CD14-positive monocyte (primary cell): ENCODE measurements around the gene TGDS. TPM values are rescaled to one million over a fixed set of nuclear protein-coding genes. Genes with fewer than 3 reads are reported as not detected.
"Not testable (repeated sequence)": the region's sequence is repeated elsewhere in the genome, so short reads cannot be mapped to it uniquely, and the experiment has no call there.

Source experiments
- DNase-seq, 3 donors: peaks; one replicate each; pipeline ENCODE4 v3.0.0-alpha.2; 2011 to 2022
- H2AFZ ChIP-seq: 2 replicates; pipeline ENCODE4 v1.6.0; 2012; ENCODE audit warnings: mild to moderate bottlenecking, low read depth, low read length, inconsistent platforms; ENCODE audit not compliant: insufficient read depth, poor library complexity, severe bottlenecking
- H3K27ac ChIP-seq, 2 donors: 1 replicate in 1 of 2; 2 replicates in 1 of 2; pipeline ENCODE4 v1.5.1; 2012 to 2013; ENCODE audit warnings: low read length in 2 of 2, control low read depth in 1 of 2, inconsistent platforms in 1 of 2, low read depth in 1 of 2, mild to moderate bottlenecking in 1 of 2
- H3K27me3 ChIP-seq, 2 donors: one replicate each; pipeline versions ENCODE4 v1.6.0 to v1.6.1; 2011 to 2013; ENCODE audit warnings: low read length in 2 of 2; ENCODE audit not compliant: control insufficient read depth in 2 of 2, insufficient read depth in 2 of 2
- H3K36me3 ChIP-seq, 2 donors: replicated peaks in 1 of 2; 1 replicate in 1 of 2; 2 replicates in 1 of 2; pipeline versions ENCODE4 v1.5.1 to v1.6.1; 2012 to 2013; ENCODE audit warnings: low read length in 2 of 2, control low read depth in 1 of 2, inconsistent platforms in 1 of 2, mild to moderate bottlenecking in 1 of 2; ENCODE audit not compliant: insufficient read depth in 2 of 2, control insufficient read depth in 1 of 2
- H3K4me1 ChIP-seq, 2 donors: 1 replicate in 1 of 2; 2 replicates in 1 of 2; pipeline versions ENCODE4 v1.5.1 to v1.6.1; 2012 to 2013; ENCODE audit warnings: low read length in 2 of 2, control low read depth in 1 of 2, inconsistent platforms in 1 of 2, mild to moderate bottlenecking in 1 of 2, moderate library complexity in 1 of 2; ENCODE audit not compliant: insufficient read depth in 2 of 2, control insufficient read depth in 1 of 2
- H3K4me2 ChIP-seq: replicated peaks from 2 replicates; pipeline ENCODE3; 2012; ENCODE audit warnings: low read length, moderate library complexity, mild to moderate bottlenecking; ENCODE audit not compliant: poor library complexity, severe bottlenecking; ENCODE audit errors: extremely low read depth
- H3K4me3 ChIP-seq, 3 experiments: fragments of 200-600 bp in 1 of 3; sonication (generic) in 1 of 3; replicated peaks in 1 of 3; 1 replicate in 2 of 3; 2 replicates in 1 of 3; pipeline ENCODE4 v1.5.1; 2011 to 2013; ENCODE audit warnings: low read length in 3 of 3, mild to moderate bottlenecking in 3 of 3, control low read depth in 2 of 3, low read depth in 2 of 3, inconsistent platforms in 1 of 3, moderate library complexity in 1 of 3
- H3K79me2 ChIP-seq: 2 replicates; pipeline ENCODE4 v1.6.0; 2012; ENCODE audit warnings: mild to moderate bottlenecking, control low read depth, inconsistent platforms, low read length, moderate library complexity; ENCODE audit not compliant: insufficient read depth
- H3K9ac ChIP-seq: 2 replicates; pipeline ENCODE4 v1.6.0; 2017; ENCODE audit warnings: low read length, mild to moderate bottlenecking; ENCODE audit not compliant: insufficient read depth, poor library complexity, severe bottlenecking
- H3K9me3 ChIP-seq, 2 donors: replicated peaks in 1 of 2; 1 replicate in 1 of 2; 2 replicates in 1 of 2; pipeline versions ENCODE4 v1.5.1 to v1.6.1; 2012 to 2013; ENCODE audit warnings: low read length in 2 of 2, control low read depth in 1 of 2; ENCODE audit not compliant: control insufficient read depth in 1 of 2, insufficient read depth in 1 of 2
- H4K20me1 ChIP-seq: 2 replicates; pipeline ENCODE4 v1.6.0; 2012; ENCODE audit warnings: mild to moderate bottlenecking, low read length, control low read depth, moderate library complexity; ENCODE audit not compliant: insufficient read depth
- H3K27ac Mint-ChIP-seq, 7 donors: one replicate each; pipeline ENCODE4 v1.8.0; 2020; ENCODE audit warnings: mild to moderate bottlenecking in 7 of 7, mixed read lengths in 7 of 7, moderate library complexity in 6 of 7, inconsistent platforms in 2 of 7
- H3K27me3 Mint-ChIP-seq, 3 donors: one replicate each; pipeline ENCODE4 v1.8.0; 2021 to 2022; ENCODE audit warnings: low read depth in 3 of 3, mild to moderate bottlenecking in 3 of 3, mixed read lengths in 3 of 3, moderate library complexity in 3 of 3, inconsistent platforms in 1 of 3
- H3K36me3 Mint-ChIP-seq, 2 donors: one replicate each; pipeline ENCODE4 v1.8.0; 2020; ENCODE audit warnings: mixed read lengths in 2 of 2, inconsistent platforms in 1 of 2, mild to moderate bottlenecking in 1 of 2
- H3K4me1 Mint-ChIP-seq: one replicate; pipeline ENCODE4 v1.8.0; 2020; ENCODE audit warnings: mild to moderate bottlenecking, mixed read lengths
- H3K4me3 Mint-ChIP-seq, 2 donors: one replicate each; pipeline ENCODE4 v1.8.0; 2020; ENCODE audit warnings: mild to moderate bottlenecking in 2 of 2, mixed read lengths in 2 of 2, moderate library complexity in 1 of 2
- H3K9me3 Mint-ChIP-seq, 7 donors: one replicate each; pipeline ENCODE4 v1.8.0; 2020 to 2022; ENCODE audit warnings: mixed read lengths in 7 of 7, mild to moderate bottlenecking in 6 of 7, moderate library complexity in 6 of 7, inconsistent platforms in 2 of 7
- WGBS: methylation state at CpG from one replicate; pipeline ENCODE4 v1.1.5; 2013; ENCODE audit warnings: missing lambda C conversion rate; ENCODE audit not compliant: insufficient coverage; 5-methylcytosine and 5-hydroxymethylcytosine counted together
- intact Hi-C, 2 donors: fragments of 100-400 bp; cut with micrococcal nuclease; formaldehyde crosslinking; loops; one replicate each; pipeline versions ENCODE4 v1.15.0 to v1.15.1; 2023
- polyA plus RNA-seq, 3 donors: library from polyadenylated mRNA; depleted of rRNA in 1 of 3; unstranded in 2 of 3; stranded (reverse) in 1 of 3; fragments of 300-500 nt in 2 of 3; fragments of >200 nt in 1 of 3; fragmentation: Illumina TruSeq in 2 of 3; gene quantifications; 1 replicate in 2 of 3; 2 replicates in 1 of 3; pipeline ENCODE4 v1.2.3, GENCODE V29; 2012 to 2021
- TF ChIP-seq, protein P1 (sequence below): fragments of 200-600 bp; IDR thresholded peaks from one replicate; pipeline ENCODE4 v1.8.0; 2022; ENCODE audit warnings: antibody characterized with exemption, mild to moderate bottlenecking

The TGDS gene
- polyA plus RNA-seq, 3 donors, result 5.2 to 6.8 (median 5.6) TPM

DNA sequence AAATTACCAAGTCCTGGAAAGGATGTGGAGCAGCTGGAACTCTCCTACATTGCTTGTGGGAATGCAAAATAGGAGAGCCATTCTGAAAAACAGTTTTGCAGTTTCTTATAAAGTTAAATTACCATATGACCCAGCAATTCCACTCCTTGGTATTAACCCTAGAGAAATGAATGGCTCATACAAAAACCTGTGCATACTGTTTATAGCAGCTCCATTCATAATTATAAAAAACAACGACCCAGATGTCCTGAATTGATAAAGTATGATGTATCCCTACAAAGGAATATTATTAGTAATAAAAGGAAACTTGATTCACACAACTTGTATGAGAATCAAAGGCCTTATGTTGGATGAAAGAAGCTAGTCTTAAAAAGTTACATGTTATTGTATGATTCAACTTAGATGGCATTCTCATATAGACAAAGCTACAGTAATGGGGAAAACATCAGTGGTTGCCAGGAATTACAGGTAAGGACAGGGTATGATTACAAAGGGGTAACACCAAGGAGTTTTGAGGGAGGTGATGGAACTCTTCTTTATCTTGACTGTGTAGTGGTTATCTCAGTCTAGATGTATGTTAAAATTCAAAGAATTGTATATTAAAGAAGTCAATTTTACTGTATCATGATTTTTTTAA, 41.1 kb upstream of the TGDS start:
- peaks cover 0 to 6% (median 2%) of the 10 kb centered on the region in 7 donors for H3K9me3 Mint-ChIP-seq
- peaks cover 3 to 5% of the 10 kb centered on the region in 2 donors for H3K36me3 Mint-ChIP-seq
- H3K9me3 ChIP-seq, result no peaks in the 10 kb centered on the region
- no peaks in the 10 kb centered on the region for H3K36me3 ChIP-seq
- no peaks in the 10 kb centered on the region for H3K27me3 ChIP-seq
- H2AFZ ChIP-seq, result no peak overlapping the region
- H3K79me2 ChIP-seq, result no peaks in the 10 kb centered on the region
- H3K4me2 ChIP-seq, result no peak overlapping the region
- H3K27ac Mint-ChIP-seq, result no peak overlapping the region
- H3K27me3 Mint-ChIP-seq, result peaks cover 0 to 4% (median under 1%) of the 10 kb centered on the region in 3 donors
- no peak overlapping the region for H3K4me3 Mint-ChIP-seq
- TF ChIP-seq, protein P1, sequence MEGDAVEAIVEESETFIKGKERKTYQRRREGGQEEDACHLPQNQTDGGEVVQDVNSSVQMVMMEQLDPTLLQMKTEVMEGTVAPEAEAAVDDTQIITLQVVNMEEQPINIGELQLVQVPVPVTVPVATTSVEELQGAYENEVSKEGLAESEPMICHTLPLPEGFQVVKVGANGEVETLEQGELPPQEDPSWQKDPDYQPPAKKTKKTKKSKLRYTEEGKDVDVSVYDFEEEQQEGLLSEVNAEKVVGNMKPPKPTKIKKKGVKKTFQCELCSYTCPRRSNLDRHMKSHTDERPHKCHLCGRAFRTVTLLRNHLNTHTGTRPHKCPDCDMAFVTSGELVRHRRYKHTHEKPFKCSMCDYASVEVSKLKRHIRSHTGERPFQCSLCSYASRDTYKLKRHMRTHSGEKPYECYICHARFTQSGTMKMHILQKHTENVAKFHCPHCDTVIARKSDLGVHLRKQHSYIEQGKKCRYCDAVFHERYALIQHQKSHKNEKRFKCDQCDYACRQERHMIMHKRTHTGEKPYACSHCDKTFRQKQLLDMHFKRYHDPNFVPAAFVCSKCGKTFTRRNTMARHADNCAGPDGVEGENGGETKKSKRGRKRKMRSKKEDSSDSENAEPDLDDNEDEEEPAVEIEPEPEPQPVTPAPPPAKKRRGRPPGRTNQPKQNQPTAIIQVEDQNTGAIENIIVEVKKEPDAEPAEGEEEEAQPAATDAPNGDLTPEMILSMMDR, result no peak
- H3K9ac ChIP-seq, result no peak overlapping the region
- DNase-seq, result no peak
- intact Hi-C loops, result no loop called here
- no peak overlapping the region for H3K4me3 ChIP-seq
- no peak overlapping the region for H3K27ac ChIP-seq
- H4K20me1 ChIP-seq, result no peaks in the 10 kb centered on the region
- no peaks in the 10 kb centered on the region for H3K4me1 ChIP-seq
- no peaks in the 10 kb centered on the region for H3K4me1 Mint-ChIP-seq
- WGBS, result no CpG with 5 or more reads among the region's 1 CpG

GRCh38 chr13:94636096-94636495, 40.1 kb upstream of the TGDS start:
- H3K27ac Mint-ChIP-seq, H3K9ac ChIP-seq, H3K36me3 ChIP-seq, H3K27me3 Mint-ChIP-seq, H3K27ac ChIP-seq, H3K4me1 ChIP-seq, H3K9me3 ChIP-seq, H3K79me2 ChIP-seq, intact Hi-C loops, H3K27me3 ChIP-seq, H3K36me3 Mint-ChIP-seq, H4K20me1 ChIP-seq, DNase-seq, H3K4me3 ChIP-seq, H3K4me1 Mint-ChIP-seq, H3K9me3 Mint-ChIP-seq, H2AFZ ChIP-seq, H3K4me2 ChIP-seq, H3K4me3 Mint-ChIP-seq: not testable (repeated sequence)
- WGBS, result no CpG with 5 or more reads among the region's 5 CpGs
